ENCODE results near the gene STK25. TPM values are rescaled to one million over a fixed set of nuclear protein-coding genes. Genes with fewer than 3 reads are reported as not detected.
"Not testable (repeated sequence)": the region's sequence is repeated elsewhere in the genome, so short reads cannot be mapped to it uniquely, and the experiment has no call there.

Gene STK25
- total and polyA plus RNA-seq, 2 donors (not counting 3 experiments of a cell fraction or from before 2014, with no cell fraction given): 286 to 715 TPM

GRCh38 chr2:241453919-241454318, 54.5 kb downstream of the STK25 start:
- dilution Hi-C loops (cut with MboI; ENCODE audit: extremely low pct_ligation_motif_present, low sequenced_read_pairs); POLR2A ChIA-PET; intact Hi-C loops (cut with micrococcal nuclease); H2AFZ ChIP-seq (ENCODE audit: low read depth, low read length); H3K36me3 ChIP-seq (ENCODE audit: control insufficient read depth in 2 of 2, extremely low read depth in 1 of 2, insufficient read depth in 2 of 2, low read length in 2 of 2); BruUV-seq (replicated peaks); DNase-seq (ENCODE audit: low read depth, low spot score); H4K20me1 ChIP-seq (replicated peaks; ENCODE audit: control insufficient read depth, extremely low read depth, insufficient read depth, low read length); FAIRE-seq; H3K4me1 ChIP-seq (ENCODE audit: control insufficient read depth, extremely low read depth, insufficient read depth, low read length); H3K4me2 ChIP-seq (ENCODE audit: insufficient read depth, low read length); H3K27me3 ChIP-seq (ENCODE audit: control insufficient read depth in 2 of 2, insufficient read depth in 2 of 2, low read length in 2 of 2); H3K4me3 ChIP-seq (replicated peaks in 1 of 3; ENCODE audit: insufficient read depth in 1 of 3, low read depth in 1 of 3, low read length in 3 of 3); H3K27ac ChIP-seq (ENCODE audit: insufficient read depth, low read depth, low read length); H3K9me1 ChIP-seq (replicated peaks; ENCODE audit: control insufficient read depth, extremely low read depth, insufficient read depth, low read length); H3K9me3 ChIP-seq (replicated peaks; ENCODE audit: control insufficient read depth, insufficient read depth, low read length); H3K9ac ChIP-seq (replicated peaks; ENCODE audit: extremely low read depth, insufficient read depth, low read length); H3K79me2 ChIP-seq (ENCODE audit: control insufficient read depth, insufficient read depth, low read length); CTCF ChIA-PET: not testable (repeated sequence)

- intact Hi-C loops (cut with micrococcal nuclease) (no loop called here), dilution Hi-C loops (cut with MboI; ENCODE audit: extremely low pct_ligation_motif_present, low sequenced_read_pairs) (no loop called here)
- no peak overlapping the region for H3K9ac ChIP-seq (replicated peaks; ENCODE audit: extremely low read depth, insufficient read depth, low read length)
- H3K27ac ChIP-seq (ENCODE audit: insufficient read depth, low read depth, low read length): no peak overlapping the region
- H3K27me3 ChIP-seq (ENCODE audit: control insufficient read depth in 2 of 2, insufficient read depth in 2 of 2, low read length in 2 of 2): no peaks in the 10 kb centered on the region
- H2AFZ ChIP-seq (ENCODE audit: low read depth, low read length): no peak overlapping the region
- TF ChIP-seq CTCF (IDR thresholded peaks at IDR 0.05; ENCODE audit: extremely low read depth in 1 of 2, insufficient read depth in 1 of 2, low read depth in 1 of 2, low read length in 2 of 2) (no peak), MYC (IDR thresholded peaks at IDR 0.05; ENCODE audit: low read depth, low read length) (no peak)
- no TSS peak for BruUV-seq (replicated peaks)
- no peak overlapping the region for H3K4me2 ChIP-seq (ENCODE audit: insufficient read depth, low read length)
- peaks cover 0 to 2% of the 10 kb centered on the region in 2 experiments for H3K36me3 ChIP-seq (ENCODE audit: control insufficient read depth in 2 of 2, extremely low read depth in 1 of 2, insufficient read depth in 2 of 2, low read length in 2 of 2)
- H3K4me1 ChIP-seq (ENCODE audit: control insufficient read depth, extremely low read depth, insufficient read depth, low read length): no peaks in the 10 kb centered on the region
- H3K79me2 ChIP-seq (ENCODE audit: control insufficient read depth, insufficient read depth, low read length): no peaks in the 10 kb centered on the region
- H3K9me3 ChIP-seq (replicated peaks; ENCODE audit: control insufficient read depth, insufficient read depth, low read length): no peaks in the 10 kb centered on the region
- DNase-seq (ENCODE audit: low read depth, low spot score) (no peak), FAIRE-seq (no peak)
- H4K20me1 ChIP-seq (replicated peaks; ENCODE audit: control insufficient read depth, extremely low read depth, insufficient read depth, low read length): no peaks in the 10 kb centered on the region
- H3K9me1 ChIP-seq (replicated peaks; ENCODE audit: control insufficient read depth, extremely low read depth, insufficient read depth, low read length): no peaks in the 10 kb centered on the region
- no peak overlapping the region for H3K4me3 ChIP-seq (replicated peaks in 1 of 3; ENCODE audit: insufficient read depth in 1 of 3, low read depth in 1 of 3, low read length in 3 of 3)
- CTCF ChIA-PET: interaction anchor here (0.6 kb wide), 2 partner anchors 57 to 403 kb away, joined by 3 read pairs; no protein-coding TSS in a partner anchor
- POLR2A ChIA-PET: no interaction called here
These were observed 56.4 kb downstream of the STK25 start for GRCh38 chr2:241451840-241452506.

- dilution Hi-C loops (cut with MboI; ENCODE audit: extremely low pct_ligation_motif_present, low sequenced_read_pairs); DNase-seq (ENCODE audit: low read depth, low spot score); BruUV-seq (replicated peaks); H3K9me3 ChIP-seq (replicated peaks; ENCODE audit: control insufficient read depth, insufficient read depth, low read length); H3K4me3 ChIP-seq (replicated peaks in 1 of 3; ENCODE audit: insufficient read depth in 1 of 3, low read depth in 1 of 3, low read length in 3 of 3); H2AFZ ChIP-seq (ENCODE audit: low read depth, low read length); intact Hi-C loops (cut with micrococcal nuclease); H3K36me3 ChIP-seq (ENCODE audit: control insufficient read depth in 2 of 2, extremely low read depth in 1 of 2, insufficient read depth in 2 of 2, low read length in 2 of 2); H4K20me1 ChIP-seq (replicated peaks; ENCODE audit: control insufficient read depth, extremely low read depth, insufficient read depth, low read length); H3K27me3 ChIP-seq (ENCODE audit: control insufficient read depth in 2 of 2, insufficient read depth in 2 of 2, low read length in 2 of 2); H3K9ac ChIP-seq (replicated peaks; ENCODE audit: extremely low read depth, insufficient read depth, low read length); POLR2A ChIA-PET; FAIRE-seq; H3K4me1 ChIP-seq (ENCODE audit: control insufficient read depth, extremely low read depth, insufficient read depth, low read length); H3K9me1 ChIP-seq (replicated peaks; ENCODE audit: control insufficient read depth, extremely low read depth, insufficient read depth, low read length); H3K4me2 ChIP-seq (ENCODE audit: insufficient read depth, low read length); H3K79me2 ChIP-seq (ENCODE audit: control insufficient read depth, insufficient read depth, low read length); H3K27ac ChIP-seq (ENCODE audit: insufficient read depth, low read depth, low read length): not testable (repeated sequence)
- CTCF ChIA-PET: interaction anchor here (0.7 kb wide), 1 partner anchor 240 kb away, joined by 3 read pairs; no protein-coding TSS in a partner anchor
These were observed 58.3 kb downstream of the STK25 start for GRCh38 chr2:241450092-241450491.
